HEK293 (cell line): Measurements from ENCODE around the gene LACRT.

Experiments used
- CTCF ChIA-PET: fragments of 350-600 bp; formaldehyde crosslinking; extraction: SDS; loops from one replicate; lab custom pipeline; 2021; ENCODE audit warnings: antibody characterized with exemption; lab: Yijun Ruan, JAX
- POLR2A ChIA-PET: fragments of 300-600 bp; formaldehyde crosslinking; extraction: SDS; loops from one replicate; lab custom pipeline; 2020; ENCODE audit warnings: antibody characterized with exemption, inconsistent platforms; lab: Yijun Ruan, JAX
- H3K27ac ChIP-seq: fragments of 200-500 bp; sonication (Bioruptor generic); 2 replicates; pipeline ENCODE4 v1.5.1; 2014; ENCODE audit warnings: low read depth, low read length, control low read depth, inconsistent platforms; ENCODE audit errors: extremely low read depth
- H3K36me3 ChIP-seq, 2 experiments: fragments of 200-500 bp in 1 of 2; sonication (Bioruptor generic) in 1 of 2; 1 replicate in 1 of 2; 2 replicates in 1 of 2; pipeline ENCODE4 v1.5.1; 2014 to 2017; ENCODE audit warnings: inconsistent platforms in 2 of 2, low read length in 2 of 2; ENCODE audit not compliant: control insufficient read depth in 2 of 2, insufficient read depth in 1 of 2
- H3K4me1 ChIP-seq: fragments of 200-500 bp; sonication (Bioruptor generic); 2 replicates; pipeline ENCODE4 v1.5.1; 2014; ENCODE audit warnings: mild to moderate bottlenecking, low read length, inconsistent platforms; ENCODE audit not compliant: control insufficient read depth, insufficient read depth
- H3K4me3 ChIP-seq: 2 replicates; pipeline ENCODE4 v1.5.1; 2011; ENCODE audit warnings: low read depth, mild to moderate bottlenecking, control low read depth, low read length, moderate library complexity
- H3K9me3 ChIP-seq: fragments of 200-500 bp; sonication (Bioruptor generic); 2 replicates; pipeline ENCODE4 v1.5.1; 2014; ENCODE audit warnings: low read depth, low read length, inconsistent platforms; ENCODE audit not compliant: control insufficient read depth, insufficient read depth
- IKZF3 ChIP-seq: fragments of 450-650 bp; IDR thresholded peaks from 2 replicates; pipeline ENCODE4 v1.5.0; 2018; ENCODE audit warnings: missing biosample characterization, mild to moderate bottlenecking, missing genetic modification characterization, moderate library complexity
- SCRT1 ChIP-seq: fragments of 450-650 bp; formaldehyde crosslinking; IDR thresholded peaks from 2 replicates; pipeline ENCODE4 v1.5.1; 2016; ENCODE audit warnings: missing biosample characterization, missing genetic modification characterization, borderline replicate concordance
- SP7 ChIP-seq: fragments of 450-650 bp; formaldehyde crosslinking; IDR thresholded peaks from 2 replicates; pipeline ENCODE4 v1.5.1; 2016; ENCODE audit warnings: missing biosample characterization, missing genetic modification characterization
- ZBTB17 ChIP-seq: fragments of 450-650 bp; formaldehyde crosslinking; IDR thresholded peaks from 2 replicates; pipeline ENCODE4 v1.5.1; 2016; ENCODE audit warnings: missing biosample characterization, missing genetic modification characterization
- ZBTB20 ChIP-seq: fragments of 450-650 bp; formaldehyde crosslinking; IDR thresholded peaks from 2 replicates; pipeline ENCODE4 v1.5.1; 2016; ENCODE audit warnings: missing biosample characterization, missing genetic modification characterization
- ZFP37 ChIP-seq: fragments of 450-650 bp; formaldehyde crosslinking; IDR thresholded peaks from 2 replicates; pipeline ENCODE4 v1.5.1; 2016; ENCODE audit warnings: missing biosample characterization, missing genetic modification characterization
- ZNF174 ChIP-seq: fragments of 450-650 bp; formaldehyde crosslinking; IDR thresholded peaks from 2 replicates; pipeline ENCODE4 v1.5.0; 2017; ENCODE audit warnings: missing biosample characterization, mild to moderate bottlenecking, missing genetic modification characterization
- ZNF221 ChIP-seq: fragments of 450-650 bp; formaldehyde crosslinking; IDR thresholded peaks from 2 replicates; pipeline ENCODE4 v1.5.1; 2017; ENCODE audit warnings: missing biosample characterization, missing genetic modification characterization, borderline replicate concordance
- ZNF274 ChIP-seq, 2 experiments: fragments of 200-500 bp in 1 of 2; fragments of 450-650 bp in 1 of 2; sonication (Bioruptor generic) in 1 of 2; formaldehyde crosslinking in 1 of 2; IDR thresholded peaks; 2 replicates each; pipeline versions ENCODE4 v1.5.1 to v1.6.1; 2014 to 2016; ENCODE audit warnings: borderline replicate concordance in 1 of 2, inconsistent platforms in 1 of 2, low read length in 1 of 2, missing biosample characterization in 1 of 2, missing genetic modification characterization in 1 of 2
- ZNF518A ChIP-seq: fragments of 450-650 bp; formaldehyde crosslinking; conservative IDR thresholded peaks from 2 replicates; pipeline ENCODE4 v1.5.1; 2016; ENCODE audit warnings: low read depth, missing biosample characterization, missing genetic modification characterization
- ZNF580 ChIP-seq: fragments of 450-650 bp; formaldehyde crosslinking; IDR thresholded peaks from 2 replicates; pipeline ENCODE4 v1.5.1; 2016; ENCODE audit warnings: missing biosample characterization, missing genetic modification characterization
- ZNF629 ChIP-seq: fragments of 450-650 bp; formaldehyde crosslinking; IDR thresholded peaks from 2 replicates; pipeline ENCODE4 v1.5.1; 2017; ENCODE audit warnings: missing biosample characterization, missing genetic modification characterization
- ZNF701 ChIP-seq: fragments of 450-650 bp; formaldehyde crosslinking; IDR thresholded peaks from 2 replicates; pipeline ENCODE4 v1.5.1; 2016; ENCODE audit warnings: missing biosample characterization, missing genetic modification characterization
- ZNF777 ChIP-seq: fragments of 450-650 bp; formaldehyde crosslinking; IDR thresholded peaks from 2 replicates; pipeline ENCODE4 v1.5.1; 2017; ENCODE audit warnings: missing biosample characterization, missing genetic modification characterization, borderline replicate concordance
- ZNF785 ChIP-seq: fragments of 450-650 bp; formaldehyde crosslinking; IDR thresholded peaks from 2 replicates; pipeline ENCODE4 v1.5.1; 2016; ENCODE audit warnings: missing biosample characterization, missing genetic modification characterization
- ZNF791 ChIP-seq: fragments of 450-650 bp; formaldehyde crosslinking; IDR thresholded peaks from 2 replicates; pipeline ENCODE4 v1.5.1; 2016; ENCODE audit warnings: missing biosample characterization, missing genetic modification characterization
- ZNF830 ChIP-seq: fragments of 450-650 bp; IDR thresholded peaks from 2 replicates; pipeline ENCODE4 v1.5.0; 2018; ENCODE audit warnings: missing biosample characterization, missing genetic modification characterization, low read depth, mild to moderate bottlenecking, moderate library complexity
- ZNF843 ChIP-seq: fragments of 450-650 bp; formaldehyde crosslinking; IDR thresholded peaks from 2 replicates; pipeline ENCODE4 v1.5.1; 2016; ENCODE audit warnings: missing biosample characterization, missing genetic modification characterization
- TF ChIP-seq, protein P1 (sequence below): fragments of 450-650 bp; formaldehyde crosslinking; IDR thresholded peaks from 2 replicates; pipeline ENCODE4 v1.5.1; 2017; ENCODE audit warnings: missing biosample characterization, missing genetic modification characterization
- TF ChIP-seq, protein P2 (sequence below): fragments of 450-650 bp; formaldehyde crosslinking; IDR thresholded peaks from 2 replicates; pipeline ENCODE4 v1.5.1; 2017; ENCODE audit warnings: missing biosample characterization, missing genetic modification characterization
- TF ChIP-seq, protein P3 (sequence below): fragments of 450-650 bp; formaldehyde crosslinking; IDR thresholded peaks from 2 replicates; pipeline ENCODE4 v1.5.1; 2016; ENCODE audit warnings: missing biosample characterization, missing genetic modification characterization

The LACRT gene

GRCh38 chr12:54595471-54595870 lies 39.2 kb downstream of the LACRT start:
- Histone ChIP-seq H3K27ac (no peak overlapping the region), H3K9me3 (no peaks in the 10 kb centered on the region), H3K4me1 (no peaks in the 10 kb centered on the region), H3K4me3 (no peak overlapping the region), H3K36me3 (no peaks in the 10 kb centered on the region)
- ChIA-PET CTCF (interaction anchor here (0.5 to 5.7 kb wide), 22 partner anchors 9 to 363 kb away, joined by 3 to 64 read pairs (median 6); partner anchors contain the start of gene LACRT), POLR2A (no interaction called here)
- TF ChIP-seq ZNF221 (tag by site-specific recombination) (no peak), IKZF3 (no peak), ZNF629 (tag by site-specific recombination) (no peak), ZBTB17 (tag by site-specific recombination) (no peak)
- TF ChIP-seq, protein P1, sequence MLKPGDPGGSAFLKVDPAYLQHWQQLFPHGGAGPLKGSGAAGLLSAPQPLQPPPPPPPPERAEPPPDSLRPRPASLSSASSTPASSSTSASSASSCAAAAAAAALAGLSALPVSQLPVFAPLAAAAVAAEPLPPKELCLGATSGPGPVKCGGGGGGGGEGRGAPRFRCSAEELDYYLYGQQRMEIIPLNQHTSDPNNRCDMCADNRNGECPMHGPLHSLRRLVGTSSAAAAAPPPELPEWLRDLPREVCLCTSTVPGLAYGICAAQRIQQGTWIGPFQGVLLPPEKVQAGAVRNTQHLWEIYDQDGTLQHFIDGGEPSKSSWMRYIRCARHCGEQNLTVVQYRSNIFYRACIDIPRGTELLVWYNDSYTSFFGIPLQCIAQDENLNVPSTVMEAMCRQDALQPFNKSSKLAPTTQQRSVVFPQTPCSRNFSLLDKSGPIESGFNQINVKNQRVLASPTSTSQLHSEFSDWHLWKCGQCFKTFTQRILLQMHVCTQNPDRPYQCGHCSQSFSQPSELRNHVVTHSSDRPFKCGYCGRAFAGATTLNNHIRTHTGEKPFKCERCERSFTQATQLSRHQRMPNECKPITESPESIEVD (tag by site-specific recombination), result no peak
- TF ChIP-seq, protein P2, sequence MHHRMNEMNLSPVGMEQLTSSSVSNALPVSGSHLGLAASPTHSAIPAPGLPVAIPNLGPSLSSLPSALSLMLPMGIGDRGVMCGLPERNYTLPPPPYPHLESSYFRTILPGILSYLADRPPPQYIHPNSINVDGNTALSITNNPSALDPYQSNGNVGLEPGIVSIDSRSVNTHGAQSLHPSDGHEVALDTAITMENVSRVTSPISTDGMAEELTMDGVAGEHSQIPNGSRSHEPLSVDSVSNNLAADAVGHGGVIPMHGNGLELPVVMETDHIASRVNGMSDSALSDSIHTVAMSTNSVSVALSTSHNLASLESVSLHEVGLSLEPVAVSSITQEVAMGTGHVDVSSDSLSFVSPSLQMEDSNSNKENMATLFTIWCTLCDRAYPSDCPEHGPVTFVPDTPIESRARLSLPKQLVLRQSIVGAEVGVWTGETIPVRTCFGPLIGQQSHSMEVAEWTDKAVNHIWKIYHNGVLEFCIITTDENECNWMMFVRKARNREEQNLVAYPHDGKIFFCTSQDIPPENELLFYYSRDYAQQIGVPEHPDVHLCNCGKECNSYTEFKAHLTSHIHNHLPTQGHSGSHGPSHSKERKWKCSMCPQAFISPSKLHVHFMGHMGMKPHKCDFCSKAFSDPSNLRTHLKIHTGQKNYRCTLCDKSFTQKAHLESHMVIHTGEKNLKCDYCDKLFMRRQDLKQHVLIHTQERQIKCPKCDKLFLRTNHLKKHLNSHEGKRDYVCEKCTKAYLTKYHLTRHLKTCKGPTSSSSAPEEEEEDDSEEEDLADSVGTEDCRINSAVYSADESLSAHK (tag by site-specific recombination), result no peak

DNA sequence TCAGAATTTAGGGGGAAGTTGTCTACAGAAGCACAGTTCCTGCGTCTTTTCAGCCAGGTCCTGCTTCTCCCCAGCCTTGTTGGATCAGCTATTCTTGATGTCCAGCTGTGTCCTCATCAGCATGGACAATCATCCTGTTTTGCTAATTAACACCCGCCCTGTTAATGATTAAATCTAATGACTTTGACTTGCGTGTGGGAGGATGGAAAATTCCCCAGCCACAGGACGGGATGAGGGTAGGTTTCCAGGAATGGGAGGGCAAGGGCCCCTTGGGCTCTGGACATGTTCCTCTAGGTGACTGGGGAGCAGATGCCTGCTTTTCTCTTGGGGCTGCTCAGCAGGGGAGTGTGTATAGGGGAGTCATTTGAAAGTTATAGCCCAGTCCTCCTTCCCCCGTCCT lies 41.0 kb downstream of the LACRT start:
- Histone ChIP-seq H3K4me1 (no peaks in the 10 kb centered on the region), H3K4me3 (no peak overlapping the region), H3K27ac (no peak overlapping the region), H3K9me3 (no peaks in the 10 kb centered on the region), H3K36me3 (no peaks in the 10 kb centered on the region)
- CTCF ChIA-PET, result interaction anchor here (0.7 to 4.2 kb wide), 4 partner anchors 10 to 213 kb away, joined by 3 to 27 read pairs (median 3); no protein-coding TSS in a partner anchor
- POLR2A ChIA-PET, result no interaction called here
- TF ChIP-seq ZNF785 (tag by site-specific recombination) (no peak), ZNF518A (tag by site-specific recombination) (no peak), ZNF701 (no peak), ZNF580 (tag by site-specific recombination) (no peak), ZNF843 (tag by site-specific recombination) (no peak), ZNF174 (no peak), ZNF777 (tag by site-specific recombination) (no peak), SP7 (tag by site-specific recombination) (no peak), SCRT1 (tag by site-specific recombination) (no peak), ZNF274 (IDR thresholded peaks at IDR 0.05; ENCODE audit: low read length) (no peak), ZNF274 (tag by site-specific recombination; IDR thresholded peaks at IDR 0.05; ENCODE audit: borderline replicate concordance) (no peak), ZFP37 (tag by site-specific recombination) (no peak), ZNF791 (tag by site-specific recombination) (no peak), ZNF830 (tag by site-specific recombination) (no peak), ZBTB20 (no peak)
- TF ChIP-seq, protein P3, sequence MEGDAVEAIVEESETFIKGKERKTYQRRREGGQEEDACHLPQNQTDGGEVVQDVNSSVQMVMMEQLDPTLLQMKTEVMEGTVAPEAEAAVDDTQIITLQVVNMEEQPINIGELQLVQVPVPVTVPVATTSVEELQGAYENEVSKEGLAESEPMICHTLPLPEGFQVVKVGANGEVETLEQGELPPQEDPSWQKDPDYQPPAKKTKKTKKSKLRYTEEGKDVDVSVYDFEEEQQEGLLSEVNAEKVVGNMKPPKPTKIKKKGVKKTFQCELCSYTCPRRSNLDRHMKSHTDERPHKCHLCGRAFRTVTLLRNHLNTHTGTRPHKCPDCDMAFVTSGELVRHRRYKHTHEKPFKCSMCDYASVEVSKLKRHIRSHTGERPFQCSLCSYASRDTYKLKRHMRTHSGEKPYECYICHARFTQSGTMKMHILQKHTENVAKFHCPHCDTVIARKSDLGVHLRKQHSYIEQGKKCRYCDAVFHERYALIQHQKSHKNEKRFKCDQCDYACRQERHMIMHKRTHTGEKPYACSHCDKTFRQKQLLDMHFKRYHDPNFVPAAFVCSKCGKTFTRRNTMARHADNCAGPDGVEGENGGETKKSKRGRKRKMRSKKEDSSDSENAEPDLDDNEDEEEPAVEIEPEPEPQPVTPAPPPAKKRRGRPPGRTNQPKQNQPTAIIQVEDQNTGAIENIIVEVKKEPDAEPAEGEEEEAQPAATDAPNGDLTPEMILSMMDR (tag by site-specific recombination), result no peak
